GM12878 (cell line): Measurements from ENCODE around the gene NINL. TPM values are rescaled to one million over a fixed set of nuclear protein-coding genes. Genes with fewer than 3 reads are reported as not detected.

Experiments
- ATAC-seq: fragments of 200-7000 bp; cut with Tn5 transposase; 3 replicates; pipeline ENCODE4 v1.9.1; 2020; ENCODE audit warnings: mild to moderate bottlenecking, moderate library complexity
- BruUV-seq: library from RNA; stranded (reverse); fragments of 400-500 nt; replicated peaks from 2 replicates; lab custom pipeline; 2021; lab: Mats Ljungman, UMichigan
- CTCF ChIA-PET: fragments of 300-600 bp; sonication (Branson Sonifier 250); formaldehyde crosslinking; extraction: SDS; loops from one replicate; lab custom pipeline; 2021; ENCODE audit warnings: inconsistent platforms; lab: Yijun Ruan, JAX
- POLR2A ChIA-PET: fragments of 350-600 bp; formaldehyde crosslinking; extraction: SDS; loops from one replicate; lab custom pipeline; 2021; ENCODE audit warnings: inconsistent platforms; lab: Charles Lee
- RAD21 ChIA-PET: fragments of 300-600 bp; sonication (Branson Sonifier 250); formaldehyde crosslinking; loops from one replicate; lab custom pipeline; 2023; ENCODE audit warnings: antibody characterized with exemption; ENCODE audit not compliant: unreplicated experiment; lab: Charles Lee
- SMC1A ChIA-PET: fragments of 300-600 bp; sonication (Branson Sonifier 250); formaldehyde crosslinking; loops from one replicate; lab custom pipeline; 2023; ENCODE audit not compliant: unreplicated experiment, uncharacterized antibody; lab: Charles Lee
- DNase-seq: peaks from one replicate; pipeline ENCODE4 v3.0.0-alpha.2; 2011; ENCODE audit warnings: low read depth, low spot score
- FAIRE-seq: peaks from 3 replicates; lab custom pipeline; 2011; peaks lifted over from hg19 to GRCh38; lab: Jason Lieb, UNC
- H2AFZ ChIP-seq: 2 replicates; pipeline ENCODE4 v1.6.0; 2011; ENCODE audit warnings: low read depth, low read length, control low read depth; ENCODE audit not compliant: control insufficient read depth
- H3K27ac ChIP-seq: 2 replicates; pipeline ENCODE4 v1.5.1; 2011; ENCODE audit warnings: control low read depth; ENCODE audit not compliant: control insufficient read depth, insufficient read depth
- H3K27me3 ChIP-seq, 2 experiments: replicated peaks in 1 of 2; 2 replicates each; pipeline versions ENCODE4 v1.6.0 to v1.6.1; 2011; ENCODE audit warnings: low read length in 1 of 2; ENCODE audit not compliant: control insufficient read depth in 2 of 2, insufficient read depth in 2 of 2
- H3K36me3 ChIP-seq, 2 experiments: 2 replicates each; pipeline ENCODE4 v1.5.1; 2011; ENCODE audit warnings: low read length in 1 of 2; ENCODE audit not compliant: control insufficient read depth in 2 of 2, insufficient read depth in 2 of 2
- H3K4me1 ChIP-seq: 2 replicates; pipeline ENCODE4 v1.6.1; 2011; ENCODE audit warnings: mild to moderate bottlenecking, low read length, moderate library complexity, mixed read lengths; ENCODE audit not compliant: control insufficient read depth, insufficient read depth
- H3K4me2 ChIP-seq: 2 replicates; pipeline ENCODE4 v1.6.0; 2011; ENCODE audit warnings: control low read depth; ENCODE audit not compliant: control insufficient read depth, insufficient read depth
- H3K4me3 ChIP-seq: fragments of 200-600 bp; sonication (generic); 2 replicates; pipeline ENCODE4 v1.5.1; 2016
- H3K79me2 ChIP-seq: 2 replicates; pipeline ENCODE4 v1.6.0; 2011; ENCODE audit warnings: low read length; ENCODE audit not compliant: control insufficient read depth, insufficient read depth
- H3K9ac ChIP-seq: 2 replicates; pipeline ENCODE4 v1.8.0; 2011; ENCODE audit warnings: low read length, control low read depth, mixed read lengths; ENCODE audit not compliant: control insufficient read depth, insufficient read depth
- H3K9me3 ChIP-seq: replicated peaks from 3 replicates; pipeline ENCODE4 v1.5.1; 2011; ENCODE audit warnings: mild to moderate bottlenecking, low read length; ENCODE audit not compliant: control insufficient read depth, insufficient read depth
- H4K20me1 ChIP-seq: 2 replicates; pipeline ENCODE4 v1.6.0; 2011; ENCODE audit not compliant: control insufficient read depth, insufficient read depth
- ATF7 ChIP-seq: fragments of 450-650 bp; IDR thresholded peaks from 2 replicates; pipeline ENCODE4 v1.6.1; 2016; ENCODE audit warnings: low read depth, mild to moderate bottlenecking
- BRCA1 ChIP-seq: IDR thresholded peaks from 2 replicates; pipeline ENCODE4 v1.6.1; 2011; ENCODE audit warnings: low read depth, low read length, improper control_type of control experiment
- CREB1 ChIP-seq: IDR thresholded peaks from 2 replicates; pipeline ENCODE4 v1.6.1; 2012; ENCODE audit warnings: low read depth, mild to moderate bottlenecking, inconsistent platforms
- GABPA ChIP-seq: IDR thresholded peaks from 2 replicates; pipeline ENCODE4 v1.6.1; 2014; ENCODE audit warnings: antibody characterized with exemption, low read depth, mild to moderate bottlenecking, inconsistent platforms
- GATAD2B ChIP-seq: fragments of 450-650 bp; conservative IDR thresholded peaks from 2 replicates; pipeline ENCODE4 v1.6.1; 2017; ENCODE audit warnings: low read depth, mild to moderate bottlenecking, moderate library complexity
- HDAC2 ChIP-seq: fragments of 200-600 bp; sonication (generic); IDR thresholded peaks from 2 replicates; pipeline ENCODE4 v1.6.1; 2017
- IKZF1 ChIP-seq: fragments of 450-650 bp; conservative IDR thresholded peaks from 2 replicates; pipeline ENCODE4 v1.6.1; 2017; ENCODE audit warnings: antibody characterized with exemption, mild to moderate bottlenecking
- KAT2A ChIP-seq: conservative IDR thresholded peaks from 2 replicates; pipeline ENCODE4 v1.6.1; 2011; ENCODE audit warnings: low read depth, low read length; ENCODE audit not compliant: control insufficient read depth
- LARP7 ChIP-seq: fragments of 450-650 bp; IDR thresholded peaks from 2 replicates; pipeline ENCODE4 v1.6.1; 2017; ENCODE audit warnings: mild to moderate bottlenecking
- NR2C2 ChIP-seq: IDR thresholded peaks from 2 replicates; pipeline ENCODE4 v1.6.1; 2011; ENCODE audit warnings: borderline replicate concordance, low read depth; ENCODE audit not compliant: control insufficient read depth, insufficient read length
- RAD21 ChIP-seq: IDR thresholded peaks from 2 replicates; pipeline ENCODE4 v1.6.1; 2011; ENCODE audit warnings: mild to moderate bottlenecking, low read depth, low read length, moderate library complexity; ENCODE audit not compliant: insufficient read depth
- SREBF1 ChIP-seq: IDR thresholded peaks from 2 replicates; pipeline ENCODE4 v1.6.1; 2012; ENCODE audit warnings: mild to moderate bottlenecking, low read length
- STAT3 ChIP-seq: IDR thresholded peaks from 2 replicates; pipeline ENCODE4 v1.6.1; 2011; ENCODE audit warnings: low read depth, low read length, improper control_type of control experiment
- YY1 ChIP-seq: IDR thresholded peaks from 2 replicates; pipeline ENCODE4 v1.6.1; 2011; ENCODE audit warnings: low read depth, mild to moderate bottlenecking, low read length
- ZNF274 ChIP-seq: IDR thresholded peaks from one replicate; pipeline ENCODE4 v1.8.0; 2011; ENCODE audit not compliant: insufficient read length, insufficient read depth
- WGBS: methylation state at CpG from one replicate; pipeline ENCODE4 v1.1.6; 2016; ENCODE audit warnings: low lambda C conversion rate; ENCODE audit not compliant: insufficient replicate concordance, insufficient coverage; ENCODE audit errors: missing lambda C conversion rate; 5-methylcytosine and 5-hydroxymethylcytosine counted together
- in situ Hi-C: fragments of 300-500 bp; cut with MboI; formaldehyde crosslinking; loops from 9 replicates; pipeline ENCODE4 v1.14.3; 2018; ENCODE audit warnings: mixed read lengths
- intact Hi-C: fragments of 100-400 bp; cut with micrococcal nuclease; formaldehyde crosslinking; loops from one replicate; pipeline ENCODE4 v1.14.2; 2022; ENCODE audit not compliant: unreplicated experiment
- polyA plus RNA-seq, 11 experiments: library from polyadenylated mRNA; depleted of rRNA in 4 of 11; unstranded in 6 of 11; stranded (reverse) in 5 of 11; fragments of >200 nt; fragmentation: Nextera tagmentation in 4 of 11; fragmentation: Illumina TruSeq in 1 of 11; extraction: Ambion mirVana in 4 of 11; extraction: Trizol in 1 of 11; gene quantifications; 1 replicate in 1 of 11; 2 replicates in 10 of 11; pipeline versions ENCODE4 v1.2.1 to v1.2.3, GENCODE V29; 2011 to 2016; ENCODE audit warnings: inconsistent platforms in 2 of 11, missing spikeins in 2 of 11, low read depth in 1 of 11
- total RNA-seq, 4 experiments: library from RNA; depleted of rRNA in 3 of 4; stranded (reverse); fragments of >200 nt in 3 of 4; fragmentation: Illumina TruSeq in 1 of 4; extraction: Trizol in 1 of 4; gene quantifications; 2 replicates each; pipeline versions ENCODE4 v1.2.1 to v1.2.3, GENCODE V29; 2013 to 2021
- TF ChIP-seq, protein P1 (sequence below): IDR thresholded peaks from 2 replicates; pipeline ENCODE4 v1.6.1; 2012; ENCODE audit warnings: low read depth, low read length, improper control_type of control experiment
- TF ChIP-seq, protein P2 (sequence below): fragments of 450-650 bp; IDR thresholded peaks from 2 replicates; pipeline ENCODE4 v1.6.1; 2017; ENCODE audit warnings: borderline replicate concordance
- TF ChIP-seq, protein P3 (sequence below), 3 experiments: IDR thresholded peaks in 2 of 3; conservative IDR thresholded peaks in 1 of 3; 2 replicates each; pipeline ENCODE4 v1.5.1; 2011; ENCODE audit warnings: low read depth in 3 of 3, low read length in 3 of 3, mild to moderate bottlenecking in 3 of 3, control low read depth in 2 of 3, moderate library complexity in 2 of 3, inconsistent platforms in 1 of 3, mixed read lengths in 1 of 3; ENCODE audit not compliant: control insufficient read depth in 2 of 3, insufficient read depth in 1 of 3; ENCODE audit errors: extremely low read depth in 1 of 3
- TF ChIP-seq, protein P4 (sequence below): IDR thresholded peaks from 2 replicates; pipeline ENCODE4 v1.6.1; 2011; ENCODE audit warnings: borderline replicate concordance, low read depth, mild to moderate bottlenecking, moderate library complexity, mixed read lengths, low read length; ENCODE audit not compliant: insufficient read depth; ENCODE audit errors: extremely low read length

Gene NINL
- total and polyA plus RNA-seq, 10 of the 15 experiments (the other 5 are each of a cell fraction or from before 2014, with no cell fraction given), result 0.04 to 0.77 (median 0.23) TPM; not detected in 1

DNA sequence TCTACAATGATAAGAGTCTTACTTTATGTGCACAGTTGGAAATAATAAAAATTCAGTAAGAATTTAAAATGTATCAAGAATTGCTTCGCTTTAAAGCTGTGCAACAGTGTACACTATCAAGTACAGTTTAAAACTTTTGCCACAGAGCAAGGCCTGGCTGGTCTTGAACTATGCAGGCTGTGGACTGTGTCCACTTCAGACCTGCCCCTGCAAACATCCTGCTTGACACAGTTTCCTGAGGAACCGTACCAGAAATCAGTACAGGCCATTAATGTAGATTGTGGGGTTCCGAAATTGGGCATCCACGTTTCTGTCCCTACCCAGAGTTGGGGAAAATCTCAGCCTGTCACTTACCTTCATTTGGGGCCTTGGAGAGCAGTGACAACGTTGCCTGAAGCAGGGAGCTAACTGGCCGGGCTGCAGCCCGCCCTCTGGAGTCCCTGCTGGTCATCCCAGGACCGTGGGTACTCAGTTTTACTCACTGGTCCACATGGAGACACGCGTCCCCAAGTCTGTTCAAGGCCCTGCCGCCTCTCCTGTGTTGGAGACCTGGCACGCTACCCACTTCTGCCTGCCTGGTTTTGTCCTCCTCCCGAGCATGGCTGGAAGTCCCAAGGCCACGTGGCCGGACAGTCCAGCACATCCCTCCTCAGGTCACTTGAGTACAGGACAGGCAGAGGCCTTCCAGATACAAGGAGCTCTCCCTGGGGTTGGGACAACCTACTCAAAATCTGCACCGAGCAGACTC, 8.4 kb downstream of the NINL start:
- Histone ChIP-seq H3K4me1 (no peaks in the 10 kb centered on the region), H3K9me3 (no peaks in the 10 kb centered on the region), H3K79me2 (no peaks in the 10 kb centered on the region), H3K27me3 (no peaks in the 10 kb centered on the region), H3K4me2 (no peak overlapping the region), H3K27ac (no peak overlapping the region), H2AFZ (no peak overlapping the region), H3K4me3 (no peak overlapping the region), H4K20me1 (no peaks in the 10 kb centered on the region), H3K9ac (no peak overlapping the region), H3K36me3 (no peaks in the 10 kb centered on the region)
- ChIA-PET RAD21 (no interaction called here), SMC1A (no interaction called here), CTCF (no interaction called here), POLR2A (no interaction called here)
- in situ Hi-C loops (loop anchor here (5.0 kb wide), 1 partner anchor 75 kb away; no protein-coding TSS in a partner anchor), intact Hi-C loops (no loop called here)
- no peak for FAIRE-seq
- DNase-seq, result no peak
- 38% methylated on average over 16 of the region's 16 CpGs for WGBS
- ATAC-seq, result no peak
- no TSS peak for BruUV-seq
- TF ChIP-seq SREBF1 (no peak), HDAC2 (no peak), IKZF1 (no peak), KAT2A (no peak), LARP7 (no peak), BRCA1 (no peak), ATF7 (no peak), CREB1 (no peak), RAD21 (no peak), YY1 (no peak), NR2C2 (no peak), ZNF274 (no peak), GATAD2B (no peak), GABPA (no peak), STAT3 (no peak)
- TF ChIP-seq, protein P1, sequence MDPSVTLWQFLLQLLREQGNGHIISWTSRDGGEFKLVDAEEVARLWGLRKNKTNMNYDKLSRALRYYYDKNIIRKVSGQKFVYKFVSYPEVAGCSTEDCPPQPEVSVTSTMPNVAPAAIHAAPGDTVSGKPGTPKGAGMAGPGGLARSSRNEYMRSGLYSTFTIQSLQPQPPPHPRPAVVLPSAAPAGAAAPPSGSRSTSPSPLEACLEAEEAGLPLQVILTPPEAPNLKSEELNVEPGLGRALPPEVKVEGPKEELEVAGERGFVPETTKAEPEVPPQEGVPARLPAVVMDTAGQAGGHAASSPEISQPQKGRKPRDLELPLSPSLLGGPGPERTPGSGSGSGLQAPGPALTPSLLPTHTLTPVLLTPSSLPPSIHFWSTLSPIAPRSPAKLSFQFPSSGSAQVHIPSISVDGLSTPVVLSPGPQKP, result no peak
- TF ChIP-seq, protein P2, sequence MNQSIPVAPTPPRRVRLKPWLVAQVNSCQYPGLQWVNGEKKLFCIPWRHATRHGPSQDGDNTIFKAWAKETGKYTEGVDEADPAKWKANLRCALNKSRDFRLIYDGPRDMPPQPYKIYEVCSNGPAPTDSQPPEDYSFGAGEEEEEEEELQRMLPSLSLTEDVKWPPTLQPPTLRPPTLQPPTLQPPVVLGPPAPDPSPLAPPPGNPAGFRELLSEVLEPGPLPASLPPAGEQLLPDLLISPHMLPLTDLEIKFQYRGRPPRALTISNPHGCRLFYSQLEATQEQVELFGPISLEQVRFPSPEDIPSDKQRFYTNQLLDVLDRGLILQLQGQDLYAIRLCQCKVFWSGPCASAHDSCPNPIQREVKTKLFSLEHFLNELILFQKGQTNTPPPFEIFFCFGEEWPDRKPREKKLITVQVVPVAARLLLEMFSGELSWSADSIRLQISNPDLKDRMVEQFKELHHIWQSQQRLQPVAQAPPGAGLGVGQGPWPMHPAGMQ, result no peak
- TF ChIP-seq, protein P3, sequence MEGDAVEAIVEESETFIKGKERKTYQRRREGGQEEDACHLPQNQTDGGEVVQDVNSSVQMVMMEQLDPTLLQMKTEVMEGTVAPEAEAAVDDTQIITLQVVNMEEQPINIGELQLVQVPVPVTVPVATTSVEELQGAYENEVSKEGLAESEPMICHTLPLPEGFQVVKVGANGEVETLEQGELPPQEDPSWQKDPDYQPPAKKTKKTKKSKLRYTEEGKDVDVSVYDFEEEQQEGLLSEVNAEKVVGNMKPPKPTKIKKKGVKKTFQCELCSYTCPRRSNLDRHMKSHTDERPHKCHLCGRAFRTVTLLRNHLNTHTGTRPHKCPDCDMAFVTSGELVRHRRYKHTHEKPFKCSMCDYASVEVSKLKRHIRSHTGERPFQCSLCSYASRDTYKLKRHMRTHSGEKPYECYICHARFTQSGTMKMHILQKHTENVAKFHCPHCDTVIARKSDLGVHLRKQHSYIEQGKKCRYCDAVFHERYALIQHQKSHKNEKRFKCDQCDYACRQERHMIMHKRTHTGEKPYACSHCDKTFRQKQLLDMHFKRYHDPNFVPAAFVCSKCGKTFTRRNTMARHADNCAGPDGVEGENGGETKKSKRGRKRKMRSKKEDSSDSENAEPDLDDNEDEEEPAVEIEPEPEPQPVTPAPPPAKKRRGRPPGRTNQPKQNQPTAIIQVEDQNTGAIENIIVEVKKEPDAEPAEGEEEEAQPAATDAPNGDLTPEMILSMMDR (IDR thresholded peaks at IDR 0.05 in 2 of 3, conservative IDR thresholded peaks at IDR 0.05 in 1 of 3; ENCODE audit: control insufficient read depth in 2 of 3, extremely low read depth in 1 of 3, insufficient read depth in 1 of 3, low read depth in 3 of 3, low read length in 3 of 3), result no peak
- TF ChIP-seq, protein P4, sequence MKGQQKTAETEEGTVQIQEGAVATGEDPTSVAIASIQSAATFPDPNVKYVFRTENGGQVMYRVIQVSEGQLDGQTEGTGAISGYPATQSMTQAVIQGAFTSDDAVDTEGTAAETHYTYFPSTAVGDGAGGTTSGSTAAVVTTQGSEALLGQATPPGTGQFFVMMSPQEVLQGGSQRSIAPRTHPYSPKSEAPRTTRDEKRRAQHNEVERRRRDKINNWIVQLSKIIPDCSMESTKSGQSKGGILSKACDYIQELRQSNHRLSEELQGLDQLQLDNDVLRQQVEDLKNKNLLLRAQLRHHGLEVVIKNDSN, result no peak
- TF ChIP-seq, all 136 proteins: peak for 0
